Mesothelial cell of epicardium (in vitro differentiated cells): ENCODE results near the gene IL12A. TPM values are rescaled to one million over a fixed set of nuclear protein-coding genes. Genes with fewer than 3 reads are reported as not detected.
A peak's percentile ranks its signal among the peaks of the same experiment; 100 is the strongest.

Experiments used
- DNase-seq, 2 experiments: peaks; one replicate each; pipeline ENCODE4 v3.0.0; 2021; ENCODE audit warnings: low spot score in 2 of 2; ENCODE audit not compliant: unreplicated experiment in 2 of 2
- H3K27ac Mint-ChIP-seq: 2 replicates; pipeline ENCODE4 v1.8.0; 2021; ENCODE audit warnings: mixed read lengths
- H3K27me3 Mint-ChIP-seq: 2 replicates; pipeline ENCODE4 v1.8.0; 2021; ENCODE audit warnings: low read depth, mixed read lengths
- H3K36me3 Mint-ChIP-seq: 2 replicates; pipeline ENCODE4 v1.8.0; 2021; ENCODE audit warnings: mixed read lengths
- H3K4me1 Mint-ChIP-seq: 2 replicates; pipeline ENCODE4 v1.8.0; 2021; ENCODE audit warnings: mixed read lengths
- H3K4me3 Mint-ChIP-seq: 2 replicates; pipeline ENCODE4 v1.8.0; 2021; ENCODE audit warnings: mild to moderate bottlenecking, moderate library complexity, mixed read lengths
- H3K9me3 Mint-ChIP-seq: 2 replicates; pipeline ENCODE4 v1.8.0; 2021; ENCODE audit warnings: mixed read lengths
- total RNA-seq: library from RNA; stranded (reverse); gene quantifications from 3 replicates; pipeline ENCODE4 v1.2.1, GENCODE V29; 2021
- TF ChIP-seq, protein P1 (sequence below): fragments of 200-600 bp; sonication (generic); IDR thresholded peaks from one replicate; pipeline ENCODE4 v1.5.0; 2021; ENCODE audit warnings: antibody characterized with exemption; ENCODE audit not compliant: unreplicated experiment

The IL12A gene
- not detected in 3 replicates for total RNA-seq

DNA sequence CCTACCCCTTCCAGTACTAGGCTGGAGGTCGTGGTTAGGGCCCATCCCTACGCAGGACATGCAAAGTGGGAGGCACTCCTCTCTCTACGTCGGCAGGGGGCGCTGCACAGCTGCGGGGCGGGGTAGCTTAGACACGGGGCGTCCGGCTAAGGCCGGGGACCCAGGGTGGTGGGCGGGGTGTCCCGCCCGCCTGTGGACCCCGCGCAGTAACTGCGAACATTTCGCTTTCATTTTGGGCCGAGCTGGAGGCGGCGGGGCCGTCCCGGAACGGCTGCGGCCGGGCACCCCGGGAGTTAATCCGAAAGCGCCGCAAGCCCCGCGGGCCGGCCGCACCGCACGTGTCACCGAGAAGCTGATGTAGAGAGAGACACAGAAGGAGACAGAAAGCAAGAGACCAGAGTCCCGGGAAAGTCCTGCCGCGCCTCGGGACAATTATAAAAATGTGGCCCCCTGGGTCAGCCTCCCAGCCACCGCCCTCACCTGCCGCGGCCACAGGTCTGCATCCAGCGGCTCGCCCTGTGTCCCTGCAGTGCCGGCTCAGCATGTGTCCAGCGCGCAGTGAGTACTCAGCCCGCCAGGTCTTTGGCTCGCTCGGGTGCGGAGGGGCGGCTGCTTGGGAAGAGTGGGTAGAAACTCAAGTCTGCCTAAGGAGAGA lies at the start of gene IL12A:
Gene IL12A (plus strand): TSS at position 219 of the 655 bp plus-strand sequence.
- no peak within 1 kb of the TSS for H3K27ac Mint-ChIP-seq
- peak; percentile 57 to 82 for DNase-seq
- peaks cover 10% of the 10 kb centered on the region for H3K9me3 Mint-ChIP-seq
- peak within 1 kb of the TSS; percentile 73 for H3K4me3 Mint-ChIP-seq
- peaks cover 32% of the 10 kb centered on the region for H3K27me3 Mint-ChIP-seq
- TF ChIP-seq, protein P1, sequence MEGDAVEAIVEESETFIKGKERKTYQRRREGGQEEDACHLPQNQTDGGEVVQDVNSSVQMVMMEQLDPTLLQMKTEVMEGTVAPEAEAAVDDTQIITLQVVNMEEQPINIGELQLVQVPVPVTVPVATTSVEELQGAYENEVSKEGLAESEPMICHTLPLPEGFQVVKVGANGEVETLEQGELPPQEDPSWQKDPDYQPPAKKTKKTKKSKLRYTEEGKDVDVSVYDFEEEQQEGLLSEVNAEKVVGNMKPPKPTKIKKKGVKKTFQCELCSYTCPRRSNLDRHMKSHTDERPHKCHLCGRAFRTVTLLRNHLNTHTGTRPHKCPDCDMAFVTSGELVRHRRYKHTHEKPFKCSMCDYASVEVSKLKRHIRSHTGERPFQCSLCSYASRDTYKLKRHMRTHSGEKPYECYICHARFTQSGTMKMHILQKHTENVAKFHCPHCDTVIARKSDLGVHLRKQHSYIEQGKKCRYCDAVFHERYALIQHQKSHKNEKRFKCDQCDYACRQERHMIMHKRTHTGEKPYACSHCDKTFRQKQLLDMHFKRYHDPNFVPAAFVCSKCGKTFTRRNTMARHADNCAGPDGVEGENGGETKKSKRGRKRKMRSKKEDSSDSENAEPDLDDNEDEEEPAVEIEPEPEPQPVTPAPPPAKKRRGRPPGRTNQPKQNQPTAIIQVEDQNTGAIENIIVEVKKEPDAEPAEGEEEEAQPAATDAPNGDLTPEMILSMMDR: peak; percentile 88
- H3K36me3 Mint-ChIP-seq: no peaks in the 10 kb centered on the region
- H3K4me1 Mint-ChIP-seq: peaks cover 9% of the 10 kb centered on the region

DNA sequence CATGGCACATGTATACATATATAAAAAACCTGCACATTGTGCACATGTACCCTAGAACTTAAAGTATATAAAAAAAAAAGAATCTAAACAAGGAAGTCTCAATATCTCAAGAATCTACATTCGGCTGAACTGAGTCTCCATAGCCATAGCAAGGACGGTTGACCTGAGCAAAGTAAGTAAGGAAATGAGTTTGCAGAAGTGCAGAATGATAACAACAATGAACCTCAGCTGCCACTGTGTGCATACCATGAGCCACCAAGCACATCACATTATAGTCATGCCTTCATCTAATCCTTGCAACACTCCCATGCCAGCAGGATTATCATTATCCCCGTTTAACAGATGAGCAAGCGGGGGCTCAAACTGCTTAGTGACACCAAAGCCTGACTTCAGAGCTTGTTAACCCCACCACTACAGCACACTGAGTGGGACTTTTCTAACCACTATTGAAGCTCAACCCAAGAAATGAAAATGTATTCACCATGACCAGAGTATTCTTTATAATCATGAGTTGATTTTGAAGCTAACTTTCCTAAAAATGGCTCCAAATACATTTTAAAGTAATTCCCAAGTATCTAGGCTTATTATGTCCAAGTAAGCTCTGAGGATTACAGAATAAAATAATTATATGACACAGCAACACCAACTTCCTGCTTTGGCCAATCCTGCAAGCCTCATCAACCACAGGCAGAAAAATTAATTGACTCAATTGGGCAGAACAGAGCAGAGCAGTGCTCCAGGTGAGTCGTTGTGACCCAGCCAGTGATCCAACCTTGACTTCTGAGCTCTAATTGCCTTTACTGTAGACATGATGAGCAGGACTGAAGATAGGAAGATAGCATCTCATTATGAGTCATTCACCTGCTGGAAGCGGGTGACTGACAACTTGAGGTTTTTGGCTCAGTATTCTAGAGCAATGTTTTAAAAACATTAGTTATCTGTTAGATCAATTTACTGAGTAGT lies 47.3 kb upstream of the IL12A start:
- Mint-ChIP-seq H3K27me3 (no peaks in the 10 kb centered on the region), H3K27ac (no peak overlapping the region), H3K4me1 (no peaks in the 10 kb centered on the region), H3K4me3 (no peak overlapping the region), H3K9me3 (peaks cover 5% of the 10 kb centered on the region), H3K36me3 (no peaks in the 10 kb centered on the region)
- TF ChIP-seq, protein P1: no peak
- DNase-seq: no peak

DNA sequence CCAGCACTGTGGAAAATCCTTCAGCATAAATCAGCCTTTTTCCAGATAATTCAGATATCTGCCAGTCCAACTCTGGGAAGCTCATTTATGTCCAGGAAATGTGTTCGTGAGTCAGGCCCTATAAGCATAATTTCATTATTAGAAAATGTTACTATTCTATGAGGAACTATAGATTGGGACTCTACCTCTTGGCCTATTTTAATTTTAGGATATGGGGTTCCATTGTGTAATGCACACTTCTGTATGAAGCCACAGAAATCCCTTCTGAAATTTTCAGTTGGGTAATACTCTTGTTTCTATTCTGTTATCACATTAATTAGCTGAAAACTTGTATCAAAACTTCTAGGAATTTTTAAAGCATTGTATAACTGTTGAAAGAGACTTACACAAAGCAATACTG lies 43.9 kb upstream of the IL12A start:
- Mint-ChIP-seq H3K27me3 (peaks cover 11% of the 10 kb centered on the region), H3K36me3 (no peaks in the 10 kb centered on the region), H3K4me1 (no peaks in the 10 kb centered on the region), H3K4me3 (no peak overlapping the region), H3K27ac (no peak overlapping the region), H3K9me3 (peaks cover 2% of the 10 kb centered on the region)
- TF ChIP-seq, protein P1: no peak
- DNase-seq: no peak

DNA sequence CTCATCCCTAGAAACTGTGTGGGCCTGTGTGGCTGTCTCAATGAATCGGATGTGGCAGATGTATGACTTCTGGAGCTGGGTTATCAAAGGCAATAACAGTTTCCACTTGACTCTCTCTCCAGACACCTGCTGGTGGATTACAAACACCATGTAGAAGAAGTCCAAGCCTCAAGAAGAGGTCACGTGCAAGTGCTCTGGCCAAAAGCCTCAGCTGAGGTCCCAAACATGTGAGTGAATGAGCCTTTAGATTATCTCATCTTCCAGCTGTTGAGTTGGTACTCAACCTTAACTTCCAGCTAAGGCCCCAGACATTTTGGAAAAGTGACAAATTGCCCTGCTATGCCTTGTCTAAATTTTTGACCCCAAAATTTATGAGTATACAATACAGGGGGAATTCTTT lies 42.7 kb upstream of the IL12A start:
- H3K36me3 Mint-ChIP-seq: no peaks in the 10 kb centered on the region
- TF ChIP-seq, protein P1: no peak

DNA sequence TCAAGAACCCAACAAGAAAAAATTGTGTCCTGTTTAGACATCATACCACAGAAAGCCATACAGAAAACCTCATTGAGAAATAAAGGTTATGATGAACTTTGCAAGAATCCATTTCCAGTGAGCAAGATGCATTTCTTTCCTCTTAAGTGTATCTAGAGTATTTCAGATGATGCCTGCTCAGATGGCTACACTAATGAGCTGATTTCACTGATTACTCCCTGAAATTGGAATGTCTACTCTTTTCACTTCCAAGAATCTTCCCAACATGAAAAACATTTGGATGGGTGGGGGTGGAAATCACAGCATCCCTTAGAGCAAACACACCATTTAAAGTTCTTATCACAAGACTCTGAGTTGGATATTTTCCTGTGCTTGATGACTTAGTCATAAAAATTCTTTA lies 41.4 kb upstream of the IL12A start:
- H3K36me3 Mint-ChIP-seq: no peaks in the 10 kb centered on the region
- DNase-seq: no peak
- TF ChIP-seq, protein P1: no peak
- peaks cover 21% of the 10 kb centered on the region for H3K27me3 Mint-ChIP-seq
- H3K4me1 Mint-ChIP-seq: no peaks in the 10 kb centered on the region
- no peaks in the 10 kb centered on the region for H3K9me3 Mint-ChIP-seq
- no peak overlapping the region for H3K27ac Mint-ChIP-seq
- no peak overlapping the region for H3K4me3 Mint-ChIP-seq

More for the DNA sequence above, 42.7 kb upstream of the IL12A start:
- Mint-ChIP-seq H3K9me3 (no peaks in the 10 kb centered on the region), H3K4me1 (no peaks in the 10 kb centered on the region), H3K27me3 (peaks cover 17% of the 10 kb centered on the region), H3K4me3 (no peak overlapping the region), H3K27ac (no peak overlapping the region)
- no peak for DNase-seq
